HCT116 (cell line): ENCODE results near the gene SMYD4.

Experiments
- CEBPB ChIP-seq: IDR thresholded peaks from 2 replicates; pipeline ENCODE4 v1.6.1; 2012; ENCODE audit warnings: low read depth
- CTCF ChIP-seq, 3 experiments: fragments of 200-600 bp in 1 of 3; sonication (generic) in 1 of 3; IDR thresholded peaks in 2 of 3; conservative IDR thresholded peaks in 1 of 3; 2 replicates each; pipeline ENCODE4 v1.5.1; 2012 to 2017; ENCODE audit warnings: low read depth in 2 of 3, low read length in 2 of 3, antibody characterized with exemption in 1 of 3, borderline replicate concordance in 1 of 3, control low read depth in 1 of 3, mild to moderate bottlenecking in 1 of 3, mixed read lengths in 1 of 3, mixed run types in 1 of 3, moderate library complexity in 1 of 3; ENCODE audit not compliant: insufficient read depth in 1 of 3
- EGR1 ChIP-seq: IDR thresholded peaks from 2 replicates; pipeline ENCODE4 v1.6.1; 2012; ENCODE audit warnings: low read depth
- ELF1 ChIP-seq: IDR thresholded peaks from 2 replicates; pipeline ENCODE4 v1.6.1; 2012; ENCODE audit warnings: low read depth, borderline replicate concordance
- EZH2 ChIP-seq: fragments of 200-600 bp; sonication (generic); IDR thresholded peaks from 2 replicates; pipeline ENCODE4 v1.6.1; 2017; ENCODE audit warnings: antibody characterized with exemption, mixed run types
- JUND ChIP-seq: IDR thresholded peaks from 2 replicates; pipeline ENCODE4 v1.6.1; 2012
- POLR2A ChIP-seq: IDR thresholded peaks from 2 replicates; pipeline ENCODE4 v1.7.0; 2011; ENCODE audit warnings: borderline replicate concordance; ENCODE audit not compliant: insufficient read depth, insufficient read length; ENCODE audit errors: extremely low read depth
- POLR2AphosphoS5 ChIP-seq: IDR thresholded peaks from 2 replicates; pipeline ENCODE4 v1.6.1; 2011; ENCODE audit warnings: mild to moderate bottlenecking, low read depth, low read length, moderate library complexity
- RAD21 ChIP-seq: IDR thresholded peaks from 2 replicates; pipeline ENCODE4 v1.6.1; 2012; ENCODE audit warnings: low read depth, mild to moderate bottlenecking
- TF ChIP-seq, protein P1 (sequence below): IDR thresholded peaks from 2 replicates; pipeline ENCODE4 v1.6.1; 2012; ENCODE audit warnings: low read depth
- TF ChIP-seq, protein P2 (sequence below): IDR thresholded peaks from 2 replicates; pipeline ENCODE4 v1.6.1; 2011; ENCODE audit warnings: mild to moderate bottlenecking, low read length, moderate library complexity; ENCODE audit not compliant: insufficient replicate concordance; ENCODE audit errors: extremely low read depth

DNA sequence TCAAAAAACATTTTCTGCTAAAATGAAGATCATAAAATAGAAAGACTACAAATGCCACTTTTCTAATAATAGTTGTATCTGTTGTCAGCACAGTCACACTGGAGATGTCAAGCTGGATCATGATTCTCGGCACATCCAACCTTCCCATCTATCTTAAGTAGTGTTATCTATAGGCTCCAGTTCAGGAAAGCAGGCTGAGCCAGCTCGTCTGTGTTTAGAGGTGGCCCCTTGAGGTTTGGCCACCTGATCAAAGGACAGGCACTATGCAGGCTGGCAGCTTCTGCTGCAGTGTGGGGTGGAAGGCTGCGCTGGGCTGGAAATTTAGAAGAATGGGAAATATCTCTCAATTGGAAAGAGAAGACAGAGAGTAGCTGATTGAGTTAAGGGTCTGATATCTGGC is 32.4 kb downstream of the SMYD4 start:
- TF ChIP-seq CTCF (IDR thresholded peaks at IDR 0.05 in 2 of 3, conservative IDR thresholded peaks at IDR 0.05 in 1 of 3; ENCODE audit: borderline replicate concordance in 1 of 3, insufficient read depth in 1 of 3, low read depth in 2 of 3, low read length in 2 of 3) (no peak), CEBPB (no peak), POLR2AphosphoS5 (no peak), RAD21 (no peak), EZH2 (no peak), EGR1 (no peak), JUND (no peak), ELF1 (no peak), POLR2A (no peak)
- TF ChIP-seq, protein P1, sequence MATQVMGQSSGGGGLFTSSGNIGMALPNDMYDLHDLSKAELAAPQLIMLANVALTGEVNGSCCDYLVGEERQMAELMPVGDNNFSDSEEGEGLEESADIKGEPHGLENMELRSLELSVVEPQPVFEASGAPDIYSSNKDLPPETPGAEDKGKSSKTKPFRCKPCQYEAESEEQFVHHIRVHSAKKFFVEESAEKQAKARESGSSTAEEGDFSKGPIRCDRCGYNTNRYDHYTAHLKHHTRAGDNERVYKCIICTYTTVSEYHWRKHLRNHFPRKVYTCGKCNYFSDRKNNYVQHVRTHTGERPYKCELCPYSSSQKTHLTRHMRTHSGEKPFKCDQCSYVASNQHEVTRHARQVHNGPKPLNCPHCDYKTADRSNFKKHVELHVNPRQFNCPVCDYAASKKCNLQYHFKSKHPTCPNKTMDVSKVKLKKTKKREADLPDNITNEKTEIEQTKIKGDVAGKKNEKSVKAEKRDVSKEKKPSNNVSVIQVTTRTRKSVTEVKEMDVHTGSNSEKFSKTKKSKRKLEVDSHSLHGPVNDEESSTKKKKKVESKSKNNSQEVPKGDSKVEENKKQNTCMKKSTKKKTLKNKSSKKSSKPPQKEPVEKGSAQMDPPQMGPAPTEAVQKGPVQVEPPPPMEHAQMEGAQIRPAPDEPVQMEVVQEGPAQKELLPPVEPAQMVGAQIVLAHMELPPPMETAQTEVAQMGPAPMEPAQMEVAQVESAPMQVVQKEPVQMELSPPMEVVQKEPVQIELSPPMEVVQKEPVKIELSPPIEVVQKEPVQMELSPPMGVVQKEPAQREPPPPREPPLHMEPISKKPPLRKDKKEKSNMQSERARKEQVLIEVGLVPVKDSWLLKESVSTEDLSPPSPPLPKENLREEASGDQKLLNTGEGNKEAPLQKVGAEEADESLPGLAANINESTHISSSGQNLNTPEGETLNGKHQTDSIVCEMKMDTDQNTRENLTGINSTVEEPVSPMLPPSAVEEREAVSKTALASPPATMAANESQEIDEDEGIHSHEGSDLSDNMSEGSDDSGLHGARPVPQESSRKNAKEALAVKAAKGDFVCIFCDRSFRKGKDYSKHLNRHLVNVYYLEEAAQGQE: no peak
- TF ChIP-seq, protein P2, sequence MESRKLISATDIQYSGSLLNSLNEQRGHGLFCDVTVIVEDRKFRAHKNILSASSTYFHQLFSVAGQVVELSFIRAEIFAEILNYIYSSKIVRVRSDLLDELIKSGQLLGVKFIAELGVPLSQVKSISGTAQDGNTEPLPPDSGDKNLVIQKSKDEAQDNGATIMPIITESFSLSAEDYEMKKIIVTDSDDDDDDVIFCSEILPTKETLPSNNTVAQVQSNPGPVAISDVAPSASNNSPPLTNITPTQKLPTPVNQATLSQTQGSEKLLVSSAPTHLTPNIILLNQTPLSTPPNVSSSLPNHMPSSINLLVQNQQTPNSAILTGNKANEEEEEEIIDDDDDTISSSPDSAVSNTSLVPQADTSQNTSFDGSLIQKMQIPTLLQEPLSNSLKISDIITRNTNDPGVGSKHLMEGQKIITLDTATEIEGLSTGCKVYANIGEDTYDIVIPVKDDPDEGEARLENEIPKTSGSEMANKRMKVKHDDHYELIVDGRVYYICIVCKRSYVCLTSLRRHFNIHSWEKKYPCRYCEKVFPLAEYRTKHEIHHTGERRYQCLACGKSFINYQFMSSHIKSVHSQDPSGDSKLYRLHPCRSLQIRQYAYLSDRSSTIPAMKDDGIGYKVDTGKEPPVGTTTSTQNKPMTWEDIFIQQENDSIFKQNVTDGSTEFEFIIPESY: no peak
